Measurements from ENCODE around the gene NT5DC1.

Gene NT5DC1

DNA sequence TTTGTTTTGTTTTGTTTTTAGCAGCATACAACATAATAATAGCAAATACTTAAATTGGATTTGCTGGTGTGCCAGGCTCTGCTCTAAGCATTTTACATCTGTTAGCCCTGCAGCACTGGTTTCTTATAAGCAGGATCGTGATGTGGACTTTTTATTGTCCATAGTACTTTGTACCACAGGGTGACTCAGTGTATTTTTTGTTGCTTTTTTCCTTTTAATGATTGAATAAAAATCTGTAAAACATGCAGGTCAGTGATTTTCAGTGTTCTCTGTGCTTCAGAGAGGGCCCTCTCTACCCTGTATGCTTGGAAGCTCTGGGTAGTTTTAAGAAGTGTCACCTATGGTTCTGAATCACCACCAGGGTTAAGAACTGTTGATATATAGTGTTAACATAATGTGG lies 4.0 kb downstream of the NT5DC1 start:
- no peak overlapping the region for H3K27ac ChIP-seq (ENCODE audit: poor library complexity, severe bottlenecking)
- ATAC-seq (ENCODE audit: low read depth) (no peak), DNase-seq (ENCODE audit: low spot score) (no peak)
- no peaks in the 10 kb centered on the region for H3K9me3 ChIP-seq (ENCODE audit: severe bottlenecking)
- peaks cover 26% of the 10 kb centered on the region for H3K36me3 ChIP-seq (ENCODE audit: low read depth)
- TF ChIP-seq, protein P1, sequence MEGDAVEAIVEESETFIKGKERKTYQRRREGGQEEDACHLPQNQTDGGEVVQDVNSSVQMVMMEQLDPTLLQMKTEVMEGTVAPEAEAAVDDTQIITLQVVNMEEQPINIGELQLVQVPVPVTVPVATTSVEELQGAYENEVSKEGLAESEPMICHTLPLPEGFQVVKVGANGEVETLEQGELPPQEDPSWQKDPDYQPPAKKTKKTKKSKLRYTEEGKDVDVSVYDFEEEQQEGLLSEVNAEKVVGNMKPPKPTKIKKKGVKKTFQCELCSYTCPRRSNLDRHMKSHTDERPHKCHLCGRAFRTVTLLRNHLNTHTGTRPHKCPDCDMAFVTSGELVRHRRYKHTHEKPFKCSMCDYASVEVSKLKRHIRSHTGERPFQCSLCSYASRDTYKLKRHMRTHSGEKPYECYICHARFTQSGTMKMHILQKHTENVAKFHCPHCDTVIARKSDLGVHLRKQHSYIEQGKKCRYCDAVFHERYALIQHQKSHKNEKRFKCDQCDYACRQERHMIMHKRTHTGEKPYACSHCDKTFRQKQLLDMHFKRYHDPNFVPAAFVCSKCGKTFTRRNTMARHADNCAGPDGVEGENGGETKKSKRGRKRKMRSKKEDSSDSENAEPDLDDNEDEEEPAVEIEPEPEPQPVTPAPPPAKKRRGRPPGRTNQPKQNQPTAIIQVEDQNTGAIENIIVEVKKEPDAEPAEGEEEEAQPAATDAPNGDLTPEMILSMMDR (IDR thresholded peaks at IDR 0.05; ENCODE audit: poor library complexity, severe bottlenecking) = no peak
- no peak overlapping the region for H3K4me3 ChIP-seq (ENCODE audit: severe bottlenecking)
- H3K27me3 ChIP-seq (ENCODE audit: insufficient read depth, poor library complexity, severe bottlenecking) = no peaks in the 10 kb centered on the region
- peaks cover 11% of the 10 kb centered on the region for H3K4me1 ChIP-seq (ENCODE audit: insufficient read depth, poor library complexity, severe bottlenecking)

DNA sequence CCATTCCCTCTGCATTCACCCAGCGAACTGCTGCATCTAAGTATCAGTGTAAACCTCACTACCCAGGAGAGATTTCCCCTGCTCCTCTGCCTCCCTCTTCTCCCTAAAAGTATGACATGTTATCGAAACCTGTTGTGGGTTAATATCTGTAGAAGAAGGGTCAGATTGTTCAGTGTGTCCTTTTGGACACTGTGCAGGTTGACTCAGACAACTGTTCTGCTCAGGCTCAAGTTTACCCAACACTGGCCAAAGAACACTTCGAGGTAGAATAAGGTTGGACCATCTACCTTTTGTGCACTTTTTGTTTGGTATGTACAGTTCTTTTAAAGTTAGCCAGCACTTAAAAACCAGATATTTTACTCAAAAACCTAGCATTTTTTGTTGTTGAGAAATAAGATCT lies 4.6 kb downstream of the NT5DC1 start:
- Histone ChIP-seq H3K27ac (ENCODE audit: poor library complexity, severe bottlenecking) (no peak overlapping the region), H3K9me3 (ENCODE audit: severe bottlenecking) (no peaks in the 10 kb centered on the region), H3K4me1 (ENCODE audit: insufficient read depth, poor library complexity, severe bottlenecking) (peaks cover 8% of the 10 kb centered on the region), H3K36me3 (ENCODE audit: low read depth) (peaks cover 32% of the 10 kb centered on the region), H3K27me3 (ENCODE audit: insufficient read depth, poor library complexity, severe bottlenecking) (no peaks in the 10 kb centered on the region), H3K4me3 (ENCODE audit: severe bottlenecking) (no peak overlapping the region)
- DNase-seq (ENCODE audit: low spot score) (no peak), ATAC-seq (ENCODE audit: low read depth) (no peak)
- TF ChIP-seq, protein P1 (IDR thresholded peaks at IDR 0.05; ENCODE audit: poor library complexity, severe bottlenecking) = no peak

DNA sequence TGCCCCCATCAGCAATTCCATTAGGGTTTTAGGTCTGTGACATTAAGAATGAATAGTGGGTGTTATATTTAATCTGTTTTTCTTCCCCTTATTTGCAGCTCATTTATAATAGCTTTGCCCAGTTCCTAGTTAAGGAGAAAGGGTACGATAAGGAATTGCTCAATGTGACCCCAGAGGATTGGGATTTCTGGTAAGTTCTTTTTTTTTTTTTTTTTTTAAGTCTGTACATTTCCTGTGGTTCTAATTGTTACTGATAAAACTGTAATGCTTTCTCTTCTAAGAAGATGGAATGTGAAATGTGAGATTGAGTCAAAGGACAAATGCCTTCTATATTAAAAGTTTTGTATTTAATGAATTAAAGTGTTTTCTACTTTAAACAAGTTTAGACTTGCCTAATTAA lies 5.5 kb downstream of the NT5DC1 start:
- Histone ChIP-seq H3K27me3 (ENCODE audit: insufficient read depth, poor library complexity, severe bottlenecking) (no peaks in the 10 kb centered on the region), H3K4me3 (ENCODE audit: severe bottlenecking) (no peak overlapping the region), H3K27ac (ENCODE audit: poor library complexity, severe bottlenecking) (no peak overlapping the region), H3K4me1 (ENCODE audit: insufficient read depth, poor library complexity, severe bottlenecking) (peaks cover 8% of the 10 kb centered on the region), H3K9me3 (ENCODE audit: severe bottlenecking) (no peaks in the 10 kb centered on the region), H3K36me3 (ENCODE audit: low read depth) (peaks cover 41% of the 10 kb centered on the region)
- TF ChIP-seq, protein P1 (IDR thresholded peaks at IDR 0.05; ENCODE audit: poor library complexity, severe bottlenecking) = no peak
- ATAC-seq (ENCODE audit: low read depth) (no peak), DNase-seq (ENCODE audit: low spot score) (no peak)

DNA sequence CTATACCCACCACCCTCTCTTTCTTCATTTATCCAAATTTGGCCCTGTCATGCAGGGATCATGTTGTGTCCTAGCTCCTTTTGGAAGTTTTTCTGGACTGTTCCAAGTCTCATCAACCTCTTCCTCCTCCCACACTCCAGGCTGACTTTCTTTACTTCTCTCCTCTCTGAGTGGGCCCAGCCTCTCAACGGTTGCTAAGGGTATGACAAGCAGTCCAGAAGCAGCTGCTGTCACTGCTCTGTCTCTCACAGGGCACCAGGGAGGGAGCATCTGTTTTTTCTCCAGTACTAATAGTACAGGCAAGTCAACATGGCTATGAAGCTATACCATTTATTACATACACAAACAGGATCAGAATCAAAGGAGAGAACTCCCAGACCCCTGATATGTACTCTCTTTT lies 8.2 kb downstream of the NT5DC1 start:
- H3K27me3 ChIP-seq (ENCODE audit: insufficient read depth, poor library complexity, severe bottlenecking) = no peaks in the 10 kb centered on the region
- DNase-seq (ENCODE audit: low spot score) = no peak
- TF ChIP-seq, protein P1 (IDR thresholded peaks at IDR 0.05; ENCODE audit: poor library complexity, severe bottlenecking) = no peak
- no peak overlapping the region for H3K27ac ChIP-seq (ENCODE audit: poor library complexity, severe bottlenecking)
- H3K36me3 ChIP-seq (ENCODE audit: low read depth) = peaks cover 66% of the 10 kb centered on the region
- peaks cover 8% of the 10 kb centered on the region for H3K4me1 ChIP-seq (ENCODE audit: insufficient read depth, poor library complexity, severe bottlenecking)
- no peak for ATAC-seq (ENCODE audit: low read depth)
- H3K9me3 ChIP-seq (ENCODE audit: severe bottlenecking) = no peaks in the 10 kb centered on the region
- H3K4me3 ChIP-seq (ENCODE audit: severe bottlenecking) = no peak overlapping the region

DNA sequence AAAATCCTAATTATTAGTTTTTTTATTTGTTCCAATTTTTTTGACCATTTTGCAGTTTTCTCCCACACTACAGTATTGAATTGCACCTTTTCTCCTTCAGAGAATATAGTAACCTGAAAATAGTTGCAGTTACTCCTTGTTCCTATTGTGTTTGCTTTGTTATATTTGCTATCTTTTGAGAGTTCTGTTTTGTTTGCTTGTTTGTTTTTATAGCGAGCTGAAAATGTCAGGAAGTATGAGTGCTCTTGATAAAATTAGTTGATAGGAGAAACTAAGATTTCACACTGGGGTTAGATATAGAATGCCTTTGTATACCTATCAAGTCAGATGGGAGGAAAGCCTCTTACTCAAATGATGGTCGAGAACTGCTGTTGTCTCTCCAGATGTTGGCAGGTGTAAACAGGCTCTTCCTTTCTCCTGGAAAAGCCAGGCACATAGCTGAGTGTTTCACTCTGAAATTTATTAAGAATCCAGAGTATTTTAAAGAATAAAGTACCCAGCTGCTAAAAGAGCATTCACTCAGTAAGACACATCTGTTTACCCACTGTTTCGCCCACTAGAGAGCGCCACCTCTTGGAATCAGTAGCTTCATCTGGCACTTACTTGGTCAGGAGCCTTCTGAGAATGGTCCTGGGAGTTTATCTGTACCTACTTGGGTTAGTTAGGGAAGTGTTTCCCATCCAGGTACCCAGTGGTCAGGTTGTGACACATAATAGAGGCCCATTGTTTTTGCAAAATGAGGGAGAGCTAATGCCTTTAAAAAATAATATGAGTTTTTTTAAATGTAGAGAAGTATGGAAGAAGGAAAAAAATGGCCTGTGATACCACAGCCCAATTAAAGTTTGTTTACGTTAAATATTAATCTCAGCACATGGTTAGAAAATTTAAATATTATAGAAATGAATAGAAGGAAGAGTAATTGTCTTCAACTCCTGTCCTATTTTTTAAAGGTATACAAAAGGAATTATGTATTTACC lies 11.2 kb downstream of the NT5DC1 start:
- TF ChIP-seq, protein P1 (IDR thresholded peaks at IDR 0.05; ENCODE audit: poor library complexity, severe bottlenecking) = peak; percentile 70
- Histone ChIP-seq H3K27ac (ENCODE audit: poor library complexity, severe bottlenecking) (no peak overlapping the region), H3K9me3 (ENCODE audit: severe bottlenecking) (no peaks in the 10 kb centered on the region), H3K27me3 (ENCODE audit: insufficient read depth, poor library complexity, severe bottlenecking) (no peaks in the 10 kb centered on the region), H3K4me3 (ENCODE audit: severe bottlenecking) (no peak overlapping the region), H3K4me1 (ENCODE audit: insufficient read depth, poor library complexity, severe bottlenecking) (no peaks in the 10 kb centered on the region), H3K36me3 (ENCODE audit: low read depth) (peaks cover 82% of the 10 kb centered on the region)
- ATAC-seq (ENCODE audit: low read depth) (peak; percentile 64), DNase-seq (ENCODE audit: low spot score) (no peak)

All from RWPE2 (cell line).